Activated CD4-positive, alpha-beta memory T cell treated with anti-CD3 and anti-CD28 coated beads for 36 hours (primary cell): ENCODE data around the gene CEACAM16. TPM values are rescaled to one million over a fixed set of nuclear protein-coding genes. Genes with fewer than 3 reads are reported as not detected.
"Not testable (repeated sequence)": the region's sequence is repeated elsewhere in the genome, so short reads cannot be mapped to it uniquely, and the experiment has no call there.

Experiments used
- CTCF ChIA-PET: fragments of 350-600 bp; sonication (Branson Sonifier 250); formaldehyde crosslinking; loops from one replicate; lab custom pipeline; 2021; ENCODE audit warnings: antibody characterized with exemption, inconsistent platforms; lab: Charles Lee
- POLR2A ChIA-PET: fragments of 350-600 bp; sonication (Branson Sonifier 250); formaldehyde crosslinking; loops from one replicate; lab custom pipeline; 2021; ENCODE audit warnings: antibody characterized with exemption; lab: Charles Lee
- DNase-seq: peaks from one replicate; pipeline ENCODE4 v3.0.0-alpha.2; 2020
- H3K27ac Mint-ChIP-seq: one replicate; pipeline ENCODE4 v1.8.0; 2021; ENCODE audit warnings: mixed read lengths
- H3K27me3 Mint-ChIP-seq: one replicate; pipeline ENCODE4 v1.8.0; 2021; ENCODE audit warnings: mixed read lengths
- H3K36me3 Mint-ChIP-seq: one replicate; pipeline ENCODE4 v1.8.0; 2021; ENCODE audit warnings: mixed read lengths
- H3K4me1 Mint-ChIP-seq: one replicate; pipeline ENCODE4 v1.8.0; 2021; ENCODE audit warnings: low read depth, mixed read lengths
- H3K4me3 Mint-ChIP-seq: one replicate; pipeline ENCODE4 v1.8.0; 2021; ENCODE audit warnings: mild to moderate bottlenecking, mixed read lengths
- H3K9me3 Mint-ChIP-seq: one replicate; pipeline ENCODE4 v1.8.0; 2021; ENCODE audit warnings: mixed read lengths
- intact Hi-C: fragments of 100-400 bp; cut with micrococcal nuclease; formaldehyde crosslinking; loops from one replicate; pipeline ENCODE4 v1.15.1; 2023
- total RNA-seq, 2 experiments: library from RNA; stranded (reverse); gene quantifications; one replicate each; pipeline ENCODE4 v1.2.3, GENCODE V29; 2021

The CEACAM16 gene
- total RNA-seq, 2 experiments from 2014 or later = not detected

- Mint-ChIP-seq H3K36me3 (no peaks in the 10 kb centered on the region), H3K9me3 (no peaks in the 10 kb centered on the region), H3K4me3 (no peak overlapping the region), H3K4me1 (no peaks in the 10 kb centered on the region), H3K27me3 (no peaks in the 10 kb centered on the region), H3K27ac (no peak overlapping the region)
- DNase-seq = no peak
- ChIA-PET POLR2A (no interaction called here), CTCF (interaction anchor here (1.9 kb wide), 1 partner anchor 9 kb away, joined by 8 read pairs; no protein-coding TSS in a partner anchor)
- intact Hi-C loops = no loop called here
Measured at GRCh38 chr19:44663996-44664395, 35.0 kb upstream of the CEACAM16 start.

GRCh38 chr19:44664976-44665375 is 34.0 kb upstream of the CEACAM16 start:
- Mint-ChIP-seq H3K27me3 (no peaks in the 10 kb centered on the region), H3K27ac (no peak overlapping the region), H3K36me3 (no peaks in the 10 kb centered on the region), H3K4me3 (no peak overlapping the region), H3K4me1 (no peaks in the 10 kb centered on the region), H3K9me3 (no peaks in the 10 kb centered on the region)
- POLR2A ChIA-PET = no interaction called here
- DNase-seq = no peak
- CTCF ChIA-PET = no interaction called here
- intact Hi-C loops = no loop called here

- intact Hi-C loops = no loop called here
- CTCF ChIA-PET = interaction anchor here (0.8 to 2.0 kb wide), 4 partner anchors 10 to 57 kb away, joined by 3 to 11 read pairs (median 4); no protein-coding TSS in a partner anchor
- no peaks in the 10 kb centered on the region for H3K27me3 Mint-ChIP-seq
- no peak overlapping the region for H3K4me3 Mint-ChIP-seq
- H3K27ac Mint-ChIP-seq = no peak overlapping the region
- H3K36me3 Mint-ChIP-seq = no peaks in the 10 kb centered on the region
- H3K9me3 Mint-ChIP-seq = no peaks in the 10 kb centered on the region
- H3K4me1 Mint-ChIP-seq = no peaks in the 10 kb centered on the region
- DNase-seq = no peak
- POLR2A ChIA-PET = no interaction called here
Measured at GRCh38 chr19:44666852-44667556, 31.9 kb upstream of the CEACAM16 start.

- CTCF ChIA-PET = no interaction called here
- POLR2A ChIA-PET = no interaction called here
- peak; percentile 25 for DNase-seq
- Mint-ChIP-seq H3K9me3 (no peaks in the 10 kb centered on the region), H3K27ac (no peak overlapping the region), H3K27me3 (no peaks in the 10 kb centered on the region), H3K36me3 (no peaks in the 10 kb centered on the region), H3K4me1 (no peaks in the 10 kb centered on the region), H3K4me3 (no peak overlapping the region)
- intact Hi-C loops = no loop called here
Measured at GRCh38 chr19:44668985-44669764, 29.8 kb upstream of the CEACAM16 start.

GRCh38 chr19:44670027-44670426 is 28.9 kb upstream of the CEACAM16 start:
- H3K4me3 Mint-ChIP-seq, H3K27me3 Mint-ChIP-seq, DNase-seq, H3K4me1 Mint-ChIP-seq, H3K36me3 Mint-ChIP-seq, H3K9me3 Mint-ChIP-seq, CTCF ChIA-PET, POLR2A ChIA-PET, intact Hi-C loops, H3K27ac Mint-ChIP-seq: not testable (repeated sequence)

- no peaks in the 10 kb centered on the region for H3K36me3 Mint-ChIP-seq
- DNase-seq = no peak
- intact Hi-C loops = no loop called here
- H3K4me1 Mint-ChIP-seq = no peaks in the 10 kb centered on the region
- no peaks in the 10 kb centered on the region for H3K9me3 Mint-ChIP-seq
- no peaks in the 10 kb centered on the region for H3K27me3 Mint-ChIP-seq
- no peak within 1 kb of the TSS for H3K4me3 Mint-ChIP-seq
- CTCF ChIA-PET = interaction anchor here (0.7 to 1.0 kb wide), 2 partner anchors 9 to 14 kb away, joined by 3 read pairs; no protein-coding TSS in a partner anchor
- no peak within 1 kb of the TSS for H3K27ac Mint-ChIP-seq
- POLR2A ChIA-PET = no interaction called here
Measured at GRCh38 chr19:44671400-44671799, 27.6 kb upstream of the CEACAM16 start, which contains the start of gene CEACAM19. Gene CEACAM19 (plus strand): TSS chr19:44671482. CDS start chr19:44671932, 450 bp downstream.

GRCh38 chr19:44672226-44672625 is 26.7 kb upstream of the CEACAM16 start:
- CTCF ChIA-PET = interaction anchor here (1.0 kb wide), 1 partner anchor 15 kb away, joined by 3 read pairs; no protein-coding TSS in a partner anchor
- no peak overlapping the region for H3K27ac Mint-ChIP-seq
- no peaks in the 10 kb centered on the region for H3K9me3 Mint-ChIP-seq
- H3K4me3 Mint-ChIP-seq = no peak overlapping the region
- H3K4me1 Mint-ChIP-seq = no peaks in the 10 kb centered on the region
- no peaks in the 10 kb centered on the region for H3K27me3 Mint-ChIP-seq
- intact Hi-C loops = no loop called here
- H3K36me3 Mint-ChIP-seq = no peaks in the 10 kb centered on the region
- POLR2A ChIA-PET = no interaction called here
- no peak for DNase-seq

- Mint-ChIP-seq H3K4me1 (no peaks in the 10 kb centered on the region), H3K27me3 (no peaks in the 10 kb centered on the region), H3K27ac (no peak overlapping the region), H3K9me3 (no peaks in the 10 kb centered on the region), H3K4me3 (no peak overlapping the region), H3K36me3 (no peaks in the 10 kb centered on the region)
- CTCF ChIA-PET = no interaction called here
- POLR2A ChIA-PET = no interaction called here
- intact Hi-C loops = no loop called here
- no peak for DNase-seq
Measured at GRCh38 chr19:44673510-44673909, 25.4 kb upstream of the CEACAM16 start.

- Mint-ChIP-seq H3K27me3 (no peaks in the 10 kb centered on the region), H3K27ac (no peak overlapping the region), H3K4me1 (no peaks in the 10 kb centered on the region), H3K9me3 (no peaks in the 10 kb centered on the region), H3K4me3 (no peak overlapping the region), H3K36me3 (no peaks in the 10 kb centered on the region)
- no peak for DNase-seq
- POLR2A ChIA-PET = no interaction called here
- CTCF ChIA-PET = no interaction called here
- intact Hi-C loops = no loop called here
Measured at GRCh38 chr19:44675521-44675920, 23.4 kb upstream of the CEACAM16 start.

GRCh38 chr19:44677019-44677811 is 21.7 kb upstream of the CEACAM16 start:
- no peaks in the 10 kb centered on the region for H3K4me1 Mint-ChIP-seq
- CTCF ChIA-PET = interaction anchor here (1.1 to 1.4 kb wide), 2 partner anchors 12 to 20 kb away, joined by 3 read pairs; no protein-coding TSS in a partner anchor
- H3K9me3 Mint-ChIP-seq = no peaks in the 10 kb centered on the region
- no peak overlapping the region for H3K27ac Mint-ChIP-seq
- no peaks in the 10 kb centered on the region for H3K36me3 Mint-ChIP-seq
- POLR2A ChIA-PET = interaction anchor here (0.5 kb wide), 1 partner anchor 33 kb away, joined by 3 read pairs; no protein-coding TSS in a partner anchor
- intact Hi-C loops = no loop called here
- H3K4me3 Mint-ChIP-seq = no peak overlapping the region
- DNase-seq = no peak
- no peaks in the 10 kb centered on the region for H3K27me3 Mint-ChIP-seq

- no peak for DNase-seq
- ChIA-PET CTCF (interaction anchor here (0.6 to 1.4 kb wide), 3 partner anchors 9 to 1284 kb away, joined by 3 to 5 read pairs (median 4); no protein-coding TSS in a partner anchor), POLR2A (no interaction called here)
- intact Hi-C loops = no loop called here
- H3K27ac Mint-ChIP-seq = no peak overlapping the region
- no peaks in the 10 kb centered on the region for H3K9me3 Mint-ChIP-seq
- H3K4me1 Mint-ChIP-seq = peaks cover 6% of the 10 kb centered on the region
- H3K4me3 Mint-ChIP-seq = no peak overlapping the region
- no peaks in the 10 kb centered on the region for H3K36me3 Mint-ChIP-seq
- H3K27me3 Mint-ChIP-seq = no peaks in the 10 kb centered on the region
Measured at GRCh38 chr19:44680536-44680935, 18.4 kb upstream of the CEACAM16 start.
